ENCODE results near the gene SKI. TPM values are rescaled to one million over a fixed set of nuclear protein-coding genes. Genes with fewer than 3 reads are reported as not detected.

Gene SKI
- total RNA-seq, 1 donor from 2014 or later: 18.7 TPM

- DNase-seq (ENCODE audit: low read depth, low spot score): no peak
These were observed 18.6 kb upstream of the SKI start for GRCh38 chr1:2209400-2210083.

GRCh38 chr1:2210084-2210653, 17.9 kb upstream of the SKI start:
- DNase-seq (ENCODE audit: low read depth, low spot score): no peak

- no peak for DNase-seq (ENCODE audit: low read depth, low spot score)
These were observed 17.3 kb upstream of the SKI start for GRCh38 chr1:2210786-2211185.

GRCh38 chr1:2212274-2212531, 15.9 kb upstream of the SKI start:
- no peak for DNase-seq (ENCODE audit: low read depth, low spot score)

GRCh38 chr1:2212532-2213491, 15.3 kb upstream of the SKI start:
- peak; percentile 89 for DNase-seq (ENCODE audit: low read depth, low spot score)

- no peak for DNase-seq (ENCODE audit: low read depth, low spot score)
These were observed 14.3 kb upstream of the SKI start for GRCh38 chr1:2213576-2214505.

GRCh38 chr1:2214541-2215241, 13.4 kb upstream of the SKI start:
- no peak for DNase-seq (ENCODE audit: low read depth, low spot score)

- no peak for DNase-seq (ENCODE audit: low read depth, low spot score)
These were observed 12.8 kb upstream of the SKI start for GRCh38 chr1:2215329-2215728.

- DNase-seq (ENCODE audit: low read depth, low spot score): no peak
These were observed 12.0 kb upstream of the SKI start for GRCh38 chr1:2215909-2216766.

GRCh38 chr1:2216767-2217058, 11.4 kb upstream of the SKI start:
- no peak for DNase-seq (ENCODE audit: low read depth, low spot score)

GRCh38 chr1:2221271-2221670, 6.8 kb upstream of the SKI start:
- no peak for DNase-seq (ENCODE audit: low read depth, low spot score)

- no peak for DNase-seq (ENCODE audit: low read depth, low spot score)
These were observed 3.9 kb upstream of the SKI start for GRCh38 chr1:2224170-2224584.

- DNase-seq (ENCODE audit: low read depth, low spot score): no peak
These were observed 3.3 kb upstream of the SKI start for GRCh38 chr1:2224631-2225428.

- DNase-seq (ENCODE audit: low read depth, low spot score): no peak
These were observed 1.4 kb upstream of the SKI start for GRCh38 chr1:2226525-2227345.

- peak; percentile 81 for DNase-seq (ENCODE audit: low read depth, low spot score)
These were observed 568 bp upstream of the SKI start for GRCh38 chr1:2227346-2228156.

GRCh38 chr1:2228694-2229036, 546 bp downstream of the SKI start:
- no peak for DNase-seq (ENCODE audit: low read depth, low spot score)

GRCh38 chr1:2229037-2229864, 1.1 kb downstream of the SKI start:
- no peak for DNase-seq (ENCODE audit: low read depth, low spot score)

All from pulmonary artery endothelial cell (primary cell).